ENCODE results near the gene SLC51A.
"Not testable (repeated sequence)": the region's sequence is repeated elsewhere in the genome, so short reads cannot be mapped to it uniquely, and the experiment has no call there.

The SLC51A gene

DNA sequence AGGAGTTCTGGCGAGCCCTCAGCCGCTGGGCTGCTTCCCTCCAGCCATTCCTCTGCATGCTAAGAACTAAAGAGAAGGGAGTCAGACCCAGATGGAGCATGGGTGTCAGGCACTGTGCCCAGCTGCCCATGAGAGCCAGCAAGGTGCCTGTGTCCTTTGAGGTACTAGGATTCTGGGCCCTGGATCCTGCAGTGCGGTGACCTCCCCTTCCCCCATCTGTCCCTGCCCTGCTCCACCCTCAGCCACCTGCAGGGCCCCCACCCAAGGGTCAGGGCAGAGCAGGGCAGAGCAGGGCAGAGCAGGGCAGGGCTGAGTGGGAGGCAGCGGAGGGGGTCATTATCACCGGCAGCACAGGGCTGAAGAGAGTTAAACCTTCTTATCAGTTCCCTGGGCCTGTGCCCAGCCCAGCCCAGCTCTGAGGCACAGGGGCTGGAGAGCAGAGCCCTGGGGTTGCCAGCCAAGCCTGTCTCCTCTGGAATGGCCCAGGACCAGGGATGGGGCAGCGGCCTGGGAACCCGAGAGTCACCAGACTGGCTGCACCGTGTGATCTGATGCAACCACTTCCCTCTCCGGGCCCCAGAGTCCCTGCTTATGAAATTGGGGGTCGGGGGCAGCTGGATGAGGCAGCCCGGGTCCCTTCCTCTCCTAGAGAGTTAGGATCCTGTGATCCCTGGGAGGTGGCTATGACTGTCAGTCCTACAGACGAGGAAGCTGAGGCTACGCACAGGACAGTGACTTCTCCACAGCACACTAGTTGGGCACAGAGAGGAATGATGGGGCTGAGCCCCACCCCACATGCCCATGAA, 22.4 kb upstream of the SLC51A start:
- DNase-seq, result no peak

DNA sequence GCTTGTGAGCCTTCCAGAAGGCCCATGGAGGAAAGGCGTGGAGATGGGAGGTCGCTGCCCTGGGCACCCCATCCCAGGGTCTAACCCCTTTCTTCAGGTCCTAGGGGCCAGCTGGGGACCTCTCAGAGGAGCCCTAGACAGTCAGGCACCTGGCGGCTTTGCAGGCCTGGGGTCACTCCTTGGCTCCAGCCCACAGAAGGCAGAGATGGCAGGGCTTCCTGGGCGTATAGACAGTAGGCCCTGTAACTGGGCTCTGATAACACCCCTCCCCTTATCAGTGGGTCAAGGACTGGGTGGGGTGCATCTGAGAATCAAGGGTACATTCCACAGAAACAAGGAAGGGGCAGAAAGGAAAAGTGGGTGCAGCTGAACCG, 21.8 kb upstream of the SLC51A start:
- no peak for DNase-seq

DNA sequence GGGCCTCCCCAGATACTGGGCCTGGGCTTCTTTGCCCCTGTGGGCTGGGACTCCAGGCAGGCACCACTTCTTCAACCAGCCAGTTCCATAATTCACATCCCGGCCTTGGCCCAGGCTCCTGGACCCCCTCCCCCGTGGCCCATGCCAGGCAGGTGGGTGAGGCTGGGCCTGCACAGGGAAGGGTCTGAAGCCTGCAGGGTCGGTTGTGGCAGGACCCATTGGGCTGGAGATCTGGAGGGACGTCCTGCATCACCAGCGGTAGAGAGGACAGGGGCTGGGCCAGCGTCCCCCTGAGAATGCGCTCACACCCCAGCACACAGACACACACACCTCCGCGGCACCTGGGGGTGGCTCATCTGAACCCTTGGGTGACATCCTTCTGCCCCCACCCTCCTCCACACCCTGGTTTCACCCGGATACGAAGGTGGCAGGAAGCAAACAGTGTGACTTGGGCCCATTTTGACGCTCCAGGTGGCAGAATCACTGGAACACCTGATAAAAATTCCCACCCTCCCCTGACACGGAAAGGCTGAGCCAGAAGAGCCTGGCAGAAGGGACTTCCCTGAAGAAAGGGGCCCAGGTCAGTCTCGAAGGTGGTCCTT, 20.6 kb upstream of the SLC51A start:
- no peak for DNase-seq

DNA sequence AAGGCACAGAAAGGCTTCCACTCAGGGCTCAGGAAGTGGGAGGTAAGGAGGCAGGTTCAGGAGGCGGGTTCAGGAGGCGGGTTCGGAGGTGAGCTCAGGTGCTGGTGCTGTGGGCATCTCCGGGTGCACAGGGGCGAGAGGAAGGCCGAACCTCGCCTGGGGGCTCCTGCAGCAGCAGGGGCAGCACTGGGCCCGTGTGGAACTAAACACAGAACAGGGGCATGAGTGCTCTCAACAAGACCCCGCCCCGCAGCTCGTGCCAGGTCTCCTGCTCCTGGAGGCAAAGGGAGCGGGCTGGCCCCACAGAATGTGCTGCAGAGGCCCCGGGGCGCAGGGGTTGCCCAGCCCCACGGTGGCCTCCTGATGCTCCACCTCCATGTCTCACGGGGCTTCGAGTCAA, 18.8 kb upstream of the SLC51A start:
- DNase-seq, result no peak

DNA sequence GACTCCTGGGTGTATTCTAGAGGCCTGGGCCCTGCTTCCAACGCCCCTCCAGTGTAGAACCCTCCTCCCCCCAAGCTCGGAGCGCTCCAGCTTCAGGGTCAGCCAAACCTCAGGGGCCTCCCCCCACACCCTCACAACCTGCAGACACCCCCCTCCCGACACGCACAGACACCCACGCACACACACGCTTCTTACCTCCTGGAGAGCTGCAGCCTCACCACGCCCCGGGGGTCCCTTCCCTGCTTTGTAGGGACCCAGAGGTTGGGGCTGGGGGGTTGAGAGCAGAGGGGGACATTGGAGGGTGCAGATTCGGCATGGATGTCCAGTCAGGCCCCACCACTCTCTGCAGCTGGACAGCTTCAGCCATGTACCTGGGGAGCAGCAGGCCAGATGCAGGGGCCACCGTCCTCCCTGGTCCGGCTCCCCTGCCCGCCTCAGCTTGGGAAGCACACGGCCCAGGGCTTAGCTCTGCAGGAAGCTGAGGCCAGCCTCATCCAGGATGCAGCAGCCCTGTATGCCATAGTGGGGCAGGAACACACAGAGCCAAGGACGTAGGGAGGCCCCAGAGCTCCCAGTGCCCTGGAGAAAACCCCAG, 18.2 kb upstream of the SLC51A start:
- no peak for DNase-seq

DNA sequence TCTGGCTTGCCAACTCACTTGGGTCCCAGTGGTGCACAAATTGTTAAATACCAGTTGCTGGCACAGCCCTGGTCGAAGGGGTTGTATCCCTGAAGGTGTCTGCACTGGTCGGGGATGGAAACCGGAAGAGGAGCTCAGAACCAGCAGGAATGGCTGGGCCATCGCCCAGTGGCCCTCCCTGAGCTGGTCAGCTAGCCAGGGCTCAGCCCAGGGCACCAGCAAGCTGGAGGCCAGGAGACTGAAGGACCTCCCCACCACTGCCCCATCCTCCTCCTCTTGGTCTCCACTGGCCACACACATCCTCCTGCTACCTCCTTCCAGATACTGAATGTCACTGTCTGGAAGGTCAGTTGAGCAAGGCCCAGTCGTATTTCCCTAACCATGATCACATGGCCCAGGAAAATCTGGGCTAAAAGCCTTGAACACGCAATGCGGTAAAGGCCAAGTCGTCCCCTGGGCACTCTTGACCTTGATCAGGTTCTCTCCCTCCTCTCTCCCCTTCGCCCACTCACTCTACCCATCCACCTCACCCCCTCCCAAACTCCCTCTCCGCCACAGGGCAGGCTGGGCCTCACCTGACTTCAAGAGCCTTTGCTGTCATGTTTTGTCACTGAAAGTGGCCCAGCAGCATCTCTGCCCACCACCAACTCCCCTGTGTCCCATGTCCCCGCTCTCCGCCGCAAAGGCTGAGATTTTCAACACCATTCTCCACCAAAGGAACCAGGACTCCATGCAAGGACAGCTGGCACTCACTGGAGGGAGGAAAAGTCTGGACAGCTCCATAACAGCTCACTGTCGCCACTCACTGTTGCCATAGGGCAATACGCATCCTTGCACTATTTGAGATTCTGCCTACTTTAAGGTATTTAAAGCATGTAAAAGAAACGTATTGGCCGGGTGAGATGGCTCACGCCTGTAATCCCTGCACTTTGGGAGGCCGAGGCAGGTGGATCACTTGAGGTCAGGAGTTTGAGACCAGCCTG, 17.3 kb upstream of the SLC51A start:
- no peak for DNase-seq

DNA sequence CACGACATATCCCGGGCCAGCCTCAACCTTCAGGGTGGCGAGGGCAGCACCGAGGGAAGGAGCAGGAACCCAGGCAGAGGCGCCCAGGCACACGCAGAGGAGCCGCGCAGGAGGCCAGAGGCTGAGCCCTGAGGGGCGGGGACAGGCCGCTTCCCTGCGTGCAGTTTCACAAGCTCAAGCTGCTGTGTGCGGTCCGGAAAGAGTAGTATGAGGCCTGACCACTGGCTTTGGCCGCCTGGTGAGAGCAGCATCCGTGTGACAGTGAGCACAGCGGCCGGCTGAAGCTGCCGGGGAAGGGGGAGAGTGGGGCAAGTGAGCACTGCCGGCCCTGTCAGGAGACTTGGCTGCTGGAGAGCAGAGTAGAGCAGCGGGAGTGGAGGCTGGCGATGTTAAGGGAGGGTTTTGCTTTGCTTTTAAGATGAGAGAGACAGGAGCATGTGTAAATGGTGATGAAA, 13.8 kb upstream of the SLC51A start:
- no peak for DNase-seq

DNA sequence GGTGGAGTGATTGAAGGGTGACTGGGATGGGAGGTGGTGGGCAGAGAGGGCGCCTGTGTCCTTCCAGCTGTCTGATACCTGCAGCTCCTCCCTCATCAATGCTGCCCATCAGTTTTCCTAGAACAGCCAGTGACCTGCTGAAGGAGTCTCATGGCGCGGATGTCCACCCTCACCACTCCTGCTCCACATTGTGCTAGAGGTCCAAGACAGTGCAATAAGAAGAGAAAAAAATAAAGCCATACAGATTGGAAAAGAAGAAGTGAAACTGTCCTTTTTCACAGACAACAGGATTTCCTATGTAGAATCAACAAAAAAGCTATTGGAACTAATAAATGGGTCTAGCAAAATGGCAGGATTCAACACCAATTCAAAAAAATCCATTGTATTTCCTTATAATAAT, 12.5 kb upstream of the SLC51A start:
- no peak for DNase-seq

DNA sequence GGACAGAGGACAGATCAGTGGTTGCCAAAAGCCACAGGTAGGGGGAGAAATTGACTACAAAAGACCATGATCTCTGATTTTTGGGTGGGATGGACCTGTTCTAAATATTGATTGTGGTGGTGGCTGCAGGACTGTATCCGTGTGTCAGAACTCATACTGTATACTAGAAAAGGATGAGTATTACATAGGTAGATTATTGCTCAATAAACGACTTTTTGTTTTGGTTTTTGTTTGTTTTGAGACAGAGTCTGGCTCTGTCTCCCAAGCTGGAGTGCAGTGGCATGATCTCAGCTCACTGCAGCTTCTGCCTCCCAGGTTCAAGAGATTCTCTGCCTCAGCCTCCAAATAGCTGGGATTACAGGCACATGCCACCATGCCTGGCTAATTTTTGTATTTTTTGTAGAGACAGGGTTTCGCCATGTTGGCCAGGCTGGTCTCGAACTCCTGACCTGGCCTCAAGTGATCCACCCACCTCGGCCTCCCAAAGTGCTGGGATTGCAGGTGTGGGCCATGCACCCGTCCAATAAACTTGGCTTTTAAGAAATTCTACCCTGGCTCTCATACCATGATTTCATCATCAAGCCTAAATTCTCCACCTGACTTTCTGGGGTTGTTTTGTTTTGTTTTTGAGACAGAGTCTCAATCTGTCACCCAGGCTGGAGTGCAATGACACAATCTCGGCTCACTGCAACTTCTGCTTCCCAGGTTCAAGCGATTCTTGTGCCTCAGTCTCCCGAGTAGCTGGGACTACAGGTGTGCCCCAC, 10.7 kb upstream of the SLC51A start:
- DNase-seq, result not testable (repeated sequence)

DNA sequence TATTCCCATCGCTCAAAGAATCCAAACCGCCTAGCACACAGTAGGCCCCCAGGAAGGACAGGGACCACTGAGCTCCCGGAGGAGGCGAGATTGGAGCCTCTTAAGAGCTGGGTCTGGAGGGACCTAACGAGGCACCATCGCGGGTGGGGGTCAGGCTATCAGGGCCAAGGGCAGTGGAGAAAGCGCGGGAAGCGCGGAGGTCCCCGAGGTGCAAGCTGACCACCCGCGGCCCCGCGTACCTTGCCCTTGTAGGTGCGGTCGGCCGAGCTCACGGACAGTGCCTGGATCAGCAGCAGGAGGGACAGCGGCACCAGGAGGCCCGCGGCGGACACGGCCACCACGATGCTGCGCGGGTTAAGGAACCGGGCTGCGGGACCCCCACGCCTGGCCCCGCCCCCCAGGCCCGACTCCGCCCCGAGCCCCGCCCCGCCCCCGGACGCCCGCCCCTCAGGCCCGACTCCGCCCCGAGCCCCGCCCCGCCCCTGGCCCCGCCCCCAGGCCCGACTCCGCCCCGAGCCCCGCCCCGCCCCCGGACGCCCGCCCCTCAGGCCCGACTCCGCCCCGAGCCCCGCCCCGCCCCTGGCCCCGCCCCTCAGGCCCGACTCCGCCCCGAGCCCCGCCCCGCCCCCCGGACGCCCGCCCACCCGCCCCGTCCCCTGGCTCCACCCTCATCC, 9.0 kb upstream of the SLC51A start:
- DNase-seq, result no peak

DNA sequence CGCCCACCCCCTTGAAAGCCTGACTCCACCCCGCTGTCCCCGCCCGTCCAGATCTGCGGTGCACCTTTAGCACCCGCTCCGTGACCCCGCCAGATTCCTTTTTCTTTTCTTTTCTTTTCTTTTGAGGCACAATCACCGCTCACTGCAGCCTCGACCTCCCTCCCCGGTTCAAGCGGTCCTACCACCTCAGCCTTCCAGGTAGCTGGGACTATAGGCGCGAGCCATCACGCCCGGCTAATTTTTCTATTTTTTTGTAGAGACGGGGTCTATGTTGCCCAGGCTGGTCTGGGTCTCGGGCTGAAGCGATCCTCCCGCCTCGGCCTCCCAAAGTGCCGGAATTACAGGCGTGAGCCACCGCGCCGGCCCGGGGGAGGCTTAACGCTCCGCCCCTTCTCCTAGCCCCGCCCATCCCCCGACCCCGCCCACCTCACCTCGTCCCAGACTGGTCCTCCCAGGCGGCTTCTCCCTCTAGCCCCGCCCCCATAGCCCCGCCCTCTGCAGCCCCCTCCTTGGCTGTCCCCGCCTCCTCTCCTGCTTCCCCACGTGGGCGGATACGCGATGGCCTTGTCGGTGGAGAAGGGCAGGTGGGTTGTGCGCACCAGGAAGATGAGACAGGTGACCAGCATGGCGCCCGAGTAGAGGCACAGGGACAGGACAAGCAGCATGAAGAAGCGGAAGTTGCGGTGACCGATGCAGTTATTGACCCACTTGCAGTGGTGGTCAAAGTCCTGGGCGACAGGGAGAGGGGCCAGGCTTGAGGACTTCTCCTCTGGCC, 8.3 kb upstream of the SLC51A start:
- no peak for DNase-seq

DNA sequence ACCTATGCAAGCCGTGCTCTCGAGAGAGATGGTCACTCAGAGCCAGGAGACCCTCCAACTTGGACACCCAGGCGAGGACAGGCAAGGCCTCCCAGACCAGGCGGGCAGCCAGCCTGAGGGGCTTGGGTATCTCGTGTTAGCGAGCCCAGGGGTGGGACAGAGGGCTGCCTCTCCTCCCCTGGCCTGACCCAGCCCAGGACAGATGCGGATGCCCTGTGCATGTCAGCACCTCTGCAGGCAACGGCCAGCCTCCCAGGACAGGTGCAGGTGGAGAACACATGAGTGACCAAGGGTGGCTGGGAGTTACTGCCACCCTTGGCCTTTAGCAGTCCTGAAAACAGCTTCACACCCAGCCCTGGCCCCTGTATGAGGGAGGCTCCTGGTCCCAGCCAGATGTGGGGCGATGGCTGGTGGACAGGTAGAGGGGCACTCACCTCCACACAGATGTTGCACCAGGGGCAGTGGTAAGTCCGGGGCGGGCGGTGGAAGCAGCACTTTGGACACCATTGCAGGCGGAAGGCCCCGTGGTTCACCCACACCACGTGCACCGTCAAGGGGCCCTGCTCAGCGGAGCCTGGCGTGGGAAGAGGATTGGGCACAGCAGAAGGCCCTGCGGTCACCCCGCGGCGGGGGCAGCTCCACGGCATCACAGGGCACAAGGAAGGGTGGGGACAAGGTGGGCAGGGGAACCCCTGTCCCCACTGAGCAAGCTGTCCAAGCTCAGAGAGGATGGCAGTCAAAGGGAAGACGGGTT, 7.2 kb upstream of the SLC51A start:
- DNase-seq, result no peak

DNA sequence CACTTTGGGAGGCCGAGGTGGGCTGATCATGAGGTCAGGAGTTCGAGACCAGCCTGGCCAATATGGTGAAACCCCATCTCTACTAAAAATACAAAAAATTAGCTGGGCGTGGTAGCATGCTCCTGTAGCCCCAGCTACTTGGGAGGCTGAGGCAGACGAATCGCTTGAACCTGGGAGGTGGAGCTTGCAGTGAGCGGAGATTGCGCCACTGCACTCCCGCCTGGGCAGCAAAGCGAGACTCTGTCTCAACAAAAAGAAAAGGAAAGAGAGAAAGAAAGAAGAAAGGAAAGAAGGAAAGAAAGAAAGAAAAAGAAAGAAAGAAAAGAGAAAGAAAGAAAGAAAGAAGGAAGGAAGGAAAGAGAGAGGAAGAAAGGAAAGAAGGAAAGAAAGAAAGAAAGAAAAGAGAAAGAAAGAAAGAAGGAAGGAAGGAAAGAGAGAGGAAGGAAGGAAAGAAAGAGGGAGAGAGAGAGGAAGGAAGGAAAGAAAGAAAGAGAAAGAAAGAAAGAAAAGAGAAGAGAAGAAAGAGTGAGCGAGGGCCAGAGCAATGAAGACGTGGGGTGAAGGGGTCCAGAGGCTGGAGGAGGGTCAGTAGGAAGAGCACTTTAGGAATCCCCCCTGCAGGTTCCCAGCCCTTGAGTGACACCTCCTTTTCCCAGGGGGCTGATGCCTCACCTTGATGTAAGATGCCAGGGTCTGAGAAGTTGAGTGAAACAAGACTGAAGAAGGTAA, 6.2 kb upstream of the SLC51A start:
- DNase-seq, result not testable (repeated sequence)

DNA sequence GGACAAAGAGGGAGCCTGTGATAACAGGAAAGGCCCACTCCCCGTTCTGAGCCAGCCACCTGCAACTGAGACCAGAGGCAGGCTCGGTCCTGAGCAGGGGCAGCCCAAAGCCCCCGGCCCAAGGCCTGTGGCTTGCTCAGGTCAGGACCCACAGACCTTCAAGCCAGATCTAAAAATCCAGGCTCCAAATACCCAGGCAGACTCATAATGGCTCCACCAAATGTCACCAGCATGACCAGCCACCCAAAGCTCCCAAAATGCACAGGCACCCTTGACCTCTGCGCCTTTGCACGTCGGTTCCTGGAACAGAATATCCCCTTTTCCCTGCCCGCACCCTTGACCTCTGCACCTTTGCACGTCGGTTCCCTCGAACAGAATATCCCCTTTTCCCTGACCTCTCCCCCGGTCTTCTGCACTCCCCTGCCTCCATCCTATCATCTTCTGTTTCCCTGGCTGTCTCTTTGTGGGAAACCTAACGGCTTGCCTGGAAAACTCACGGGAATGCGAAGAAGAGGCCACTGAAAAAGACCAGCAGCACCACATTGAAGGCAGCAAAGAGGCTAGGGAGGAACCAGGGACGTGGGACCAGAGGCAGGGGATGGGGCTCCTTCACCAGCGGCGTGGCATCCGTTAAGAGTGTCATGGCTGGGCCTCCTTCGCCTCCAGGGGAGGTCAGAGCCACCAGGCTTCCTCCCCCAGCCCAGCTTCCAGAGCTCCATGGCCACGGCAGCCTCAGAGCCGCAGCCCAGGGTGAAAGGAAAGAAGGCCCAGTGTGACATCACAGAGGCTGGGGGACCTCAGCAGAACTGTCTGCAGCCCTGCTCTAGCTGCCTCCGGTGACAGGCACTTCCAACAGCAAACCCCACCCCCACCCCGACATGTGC, 5.4 kb upstream of the SLC51A start, which contains the start of gene ZDHHC19:
Gene ZDHHC19 (minus strand): TSS at position 728 of the 884 bp plus-strand sequence. CDS start 85 bp downstream, at position 643.
- no peak for DNase-seq

DNA sequence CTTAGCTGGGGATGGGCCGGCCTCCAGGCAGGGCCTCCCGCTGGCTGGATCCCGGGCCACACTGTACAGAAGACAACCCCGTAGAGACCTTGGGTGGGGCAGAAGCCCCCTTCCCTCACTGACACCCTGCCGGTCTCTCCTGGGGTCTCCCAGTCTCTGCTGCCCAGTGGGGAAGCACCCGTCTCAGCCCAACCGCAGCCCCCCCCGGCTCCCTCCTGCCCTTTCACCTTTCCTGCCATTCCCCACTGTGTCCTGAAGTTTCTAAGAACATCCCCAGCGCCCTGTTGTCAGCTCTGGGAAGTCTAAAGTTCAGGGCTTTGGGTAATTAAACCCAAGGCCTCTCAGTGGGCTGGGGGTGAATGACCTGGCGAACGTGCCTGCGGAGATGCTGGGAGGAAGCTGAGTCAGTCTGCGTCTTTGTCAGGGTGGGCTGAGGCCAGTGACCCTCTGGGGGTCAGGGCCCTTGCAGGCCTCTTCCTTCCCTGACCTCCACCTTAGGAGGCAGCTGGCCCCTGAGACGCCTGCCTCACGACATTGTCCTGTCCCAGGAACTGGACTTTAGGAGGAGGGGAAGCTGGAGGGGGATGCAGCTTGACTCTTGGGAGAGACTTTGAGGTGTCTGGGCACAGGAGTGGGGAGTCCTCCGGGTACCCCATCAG, 1.4 kb upstream of the SLC51A start:
- DNase-seq, result no peak

DNA sequence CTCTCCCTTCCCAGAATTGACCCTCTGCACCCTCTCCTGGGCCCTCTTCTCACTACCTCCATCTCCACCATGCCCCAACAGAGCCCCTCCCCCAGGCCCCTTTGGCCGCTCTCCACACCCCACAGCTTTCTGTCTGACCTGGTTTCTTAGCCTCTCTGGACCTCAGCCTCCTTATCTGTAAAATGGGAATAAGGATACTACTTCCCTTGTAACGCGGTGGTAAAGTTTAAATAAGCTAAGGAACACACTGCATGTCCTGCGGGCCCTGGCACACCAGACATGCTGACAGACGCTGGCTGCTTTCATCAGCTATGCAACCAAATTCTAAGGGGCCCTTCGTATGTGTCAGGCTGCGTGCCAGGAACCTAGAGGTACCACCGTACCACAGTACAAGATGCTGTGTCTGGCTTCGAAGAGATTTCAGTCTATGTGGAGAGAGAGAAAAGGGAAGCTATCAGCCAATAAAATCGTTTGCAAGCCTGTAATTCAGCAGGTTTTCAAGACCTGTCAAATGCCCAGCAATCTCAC, 777 bp upstream of the SLC51A start:
- no peak for DNase-seq

DNA sequence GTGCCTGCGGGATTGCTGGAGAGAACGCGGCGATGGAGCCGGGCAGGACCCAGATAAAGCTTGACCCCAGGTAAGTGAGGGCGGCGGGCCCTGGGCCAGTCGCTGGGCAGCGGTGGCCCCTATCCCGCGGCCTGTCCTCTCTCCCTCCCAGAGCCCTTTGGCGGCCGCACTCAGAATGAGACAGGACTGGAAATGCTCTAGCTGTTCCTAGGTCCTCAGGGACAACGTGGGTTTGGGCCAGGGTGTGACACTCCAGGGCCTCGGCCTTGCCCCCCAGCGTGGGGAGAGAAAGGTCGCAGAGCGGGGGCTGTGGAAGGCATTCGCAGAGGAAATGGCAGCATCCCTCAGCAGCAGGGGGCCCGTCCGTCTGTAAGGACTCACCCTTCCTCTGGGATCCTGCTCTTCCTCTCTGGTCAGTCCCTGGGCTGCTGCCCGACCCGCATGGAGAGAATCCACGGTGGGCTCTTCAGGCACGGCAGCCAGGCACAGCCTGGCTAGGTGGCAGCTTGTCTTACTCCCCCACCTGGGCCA, 412 bp downstream of the SLC51A start:
- DNase-seq, result no peak
